ENCODE data around the gene RRP1B.
A peak's percentile ranks its signal among the peaks of the same experiment; 100 is the strongest.
"Not testable (repeated sequence)": the region's sequence is repeated elsewhere in the genome, so short reads cannot be mapped to it uniquely, and the experiment has no call there.

Gene RRP1B

DNA sequence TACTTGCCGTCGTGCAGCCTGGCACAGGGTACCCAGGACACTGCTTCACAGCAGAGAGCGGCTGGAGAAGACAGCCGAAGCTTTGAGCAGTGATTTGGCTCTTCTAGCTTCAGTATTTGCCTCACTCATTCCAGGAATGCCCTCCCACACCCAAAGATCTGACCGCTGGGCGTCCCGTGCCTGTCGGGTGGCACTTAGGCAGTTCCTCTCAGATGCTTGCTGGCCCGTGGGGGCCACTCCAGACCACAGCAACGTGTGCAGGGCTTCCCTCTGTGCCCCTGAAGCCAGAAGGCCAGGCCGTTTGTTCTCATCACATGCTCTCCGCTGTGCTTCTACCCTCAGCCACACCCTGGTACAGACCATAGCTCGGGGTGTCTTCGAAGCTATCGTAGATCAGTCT, 17.0 kb downstream of the RRP1B start:
- no peak for DNase-seq

DNA sequence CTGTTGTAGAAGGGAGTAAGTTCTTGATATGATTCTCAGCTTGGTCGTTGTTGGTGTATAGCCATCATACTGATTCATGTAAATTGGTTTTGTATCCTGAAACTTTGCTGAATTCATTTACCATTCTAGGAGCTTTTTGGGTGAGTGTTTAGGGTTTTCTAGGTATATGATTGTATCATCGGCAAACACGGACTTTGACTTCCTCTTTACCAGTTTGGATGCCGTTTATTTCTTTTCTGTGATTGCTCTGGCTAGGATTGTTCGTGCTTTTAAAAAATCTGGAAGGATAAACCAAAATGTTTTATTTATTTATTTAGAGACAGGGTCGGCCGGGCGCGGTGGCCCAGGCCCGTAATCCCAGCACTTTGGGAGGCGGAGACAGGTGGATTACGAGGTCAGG, 20.6 kb downstream of the RRP1B start:
- DNase-seq: no peak

DNA sequence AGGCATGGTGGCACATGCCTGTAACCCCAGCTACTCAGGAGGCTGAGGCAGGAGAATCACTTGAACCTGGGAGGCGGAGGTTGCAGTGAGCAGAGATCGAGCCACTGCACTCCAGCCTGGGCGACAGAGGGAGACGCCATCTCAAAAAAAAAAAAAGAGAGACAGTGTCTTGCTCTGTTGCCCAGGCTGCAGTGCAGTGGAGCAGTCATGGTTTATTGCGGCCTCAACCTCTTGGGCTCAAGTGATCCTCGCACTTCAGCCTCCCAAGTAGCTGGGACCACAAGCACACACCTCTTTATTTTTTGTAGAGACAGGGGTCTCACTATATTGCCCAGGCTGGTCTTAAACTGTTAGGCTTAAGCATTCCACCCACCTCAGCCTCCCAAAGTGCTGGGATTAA, 21.1 kb downstream of the RRP1B start:
- not testable (repeated sequence) for DNase-seq

DNA sequence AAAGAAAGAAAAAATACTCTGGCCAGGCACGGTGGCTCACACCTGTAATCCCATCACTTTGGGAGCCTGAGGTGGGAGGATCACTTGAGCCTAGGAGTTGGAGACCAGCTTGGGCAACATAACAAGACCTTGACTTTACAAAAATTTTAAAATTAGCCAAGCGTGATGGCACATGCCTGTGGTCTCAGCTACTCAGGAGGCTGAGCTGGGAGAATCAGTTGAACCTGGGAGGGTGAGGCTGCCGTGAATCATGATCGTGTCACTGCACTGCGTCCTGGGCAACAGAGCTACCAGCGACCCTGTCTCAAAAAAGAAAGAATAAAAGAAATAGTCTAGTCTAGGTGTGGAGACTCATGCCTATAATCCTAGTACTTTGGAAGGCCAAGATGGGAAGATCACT, 22.3 kb downstream of the RRP1B start:
- DNase-seq: no peak

DNA sequence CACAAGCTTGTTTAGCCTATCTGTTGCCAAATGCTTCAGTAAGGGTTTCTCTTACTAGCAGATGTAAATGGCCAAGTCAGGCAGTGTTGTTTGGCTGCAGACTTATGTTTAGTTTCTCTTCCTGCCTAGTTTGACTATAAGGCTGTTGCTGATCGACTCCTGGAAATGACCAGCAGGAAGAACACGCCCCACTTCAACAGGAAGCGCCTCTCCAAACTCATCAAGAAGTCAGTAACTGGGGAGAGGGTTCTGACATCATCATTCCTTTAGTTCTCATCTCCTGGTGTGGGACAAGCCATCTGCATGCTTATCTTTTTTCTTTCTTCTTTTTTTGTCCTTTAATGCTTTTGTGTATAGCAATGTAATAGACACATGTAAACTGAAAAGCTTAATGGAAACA, 25.1 kb downstream of the RRP1B start:
- peak; percentile 35 for DNase-seq

DNA sequence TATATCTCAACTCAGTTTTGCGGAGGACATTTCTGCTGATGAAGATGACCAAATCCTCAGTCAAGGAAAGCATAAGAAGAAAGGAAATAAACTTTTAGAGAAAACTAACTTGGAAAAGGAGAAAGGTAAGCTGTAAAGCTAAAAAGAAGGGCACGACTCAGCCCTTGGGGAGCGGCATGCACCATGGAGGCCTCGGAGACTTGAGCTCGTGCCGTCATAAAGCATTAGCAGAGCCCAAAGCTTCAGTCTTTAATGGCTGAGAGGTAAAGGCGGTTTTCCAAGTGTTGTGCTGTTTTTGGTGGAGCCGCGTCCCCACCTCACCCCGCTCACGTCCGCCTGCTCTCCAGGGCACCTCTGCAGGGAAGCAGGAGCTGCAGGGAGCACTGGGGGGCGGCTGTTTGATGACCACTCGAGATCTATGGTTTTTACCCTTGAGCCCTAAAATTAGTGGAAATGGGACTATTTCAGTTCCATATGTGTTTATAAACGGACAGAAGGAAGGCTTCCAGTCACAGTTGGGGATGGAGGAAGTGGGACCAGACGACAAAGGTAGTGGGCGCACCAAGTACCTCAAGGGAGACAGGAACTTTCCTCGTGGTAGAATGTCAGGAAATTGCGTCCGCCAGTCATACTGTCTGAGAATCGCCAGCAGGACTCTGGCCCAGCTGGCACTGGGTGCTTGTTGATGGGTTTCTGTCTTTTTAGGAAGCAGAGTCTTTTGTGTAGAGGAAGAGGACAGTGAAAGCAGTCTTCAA, 27.6 kb downstream of the RRP1B start:
- no peak for DNase-seq

DNA sequence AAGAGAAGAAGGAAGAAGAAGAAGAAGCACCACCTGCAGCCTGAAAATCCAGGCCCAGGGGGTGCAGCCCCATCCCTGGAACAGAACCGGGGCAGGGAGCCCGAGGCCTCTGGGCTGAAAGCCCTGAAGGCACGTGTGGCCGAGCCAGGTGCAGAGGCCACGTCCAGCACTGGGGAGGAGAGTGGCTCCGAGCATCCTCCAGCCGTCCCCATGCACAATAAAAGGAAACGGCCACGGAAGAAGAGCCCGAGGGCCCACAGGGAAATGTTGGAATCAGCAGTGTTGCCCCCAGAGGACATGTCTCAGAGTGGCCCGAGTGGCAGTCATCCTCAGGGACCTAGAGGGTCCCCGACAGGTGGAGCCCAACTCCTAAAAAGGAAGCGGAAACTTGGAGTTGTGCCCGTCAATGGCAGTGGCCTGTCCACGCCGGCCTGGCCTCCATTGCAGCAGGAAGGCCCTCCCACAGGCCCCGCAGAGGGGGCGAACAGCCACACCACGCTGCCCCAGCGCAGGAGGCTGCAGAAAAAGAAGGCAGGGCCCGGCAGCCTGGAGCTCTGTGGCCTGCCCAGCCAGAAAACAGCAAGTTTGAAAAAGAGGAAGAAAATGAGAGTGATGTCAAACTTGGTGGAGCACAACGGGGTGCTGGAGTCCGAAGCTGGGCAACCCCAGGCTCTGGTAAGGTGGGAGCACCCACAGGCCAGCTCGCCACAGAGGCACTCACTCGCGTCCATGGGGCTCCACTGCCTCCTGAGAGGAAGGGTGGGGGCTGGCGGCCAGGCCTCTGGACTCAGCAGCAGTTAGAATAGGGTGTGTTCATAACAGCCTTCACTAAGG, 28.4 kb downstream of the RRP1B start:
- DNase-seq: no peak

DNA sequence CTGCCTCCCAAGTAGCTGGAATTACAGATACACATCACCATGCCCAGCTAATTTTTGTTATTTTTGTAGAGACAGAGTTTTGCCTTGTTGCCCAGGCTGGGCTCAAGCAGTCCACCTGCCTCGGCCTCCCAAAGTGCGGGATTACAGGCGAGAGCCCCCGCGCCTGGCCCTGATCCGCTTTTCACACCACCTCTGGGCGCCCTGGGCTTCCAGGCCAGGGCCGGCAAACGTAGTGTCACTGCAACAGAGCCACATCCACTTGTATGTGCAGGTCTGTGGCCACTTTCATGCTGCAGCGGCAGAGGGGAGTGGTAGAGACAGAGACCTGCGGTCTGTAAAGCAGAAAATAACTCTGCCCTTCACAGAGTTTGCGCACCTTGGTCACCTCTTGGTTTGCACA, 29.5 kb downstream of the RRP1B start:
- DNase-seq: no peak

DNA sequence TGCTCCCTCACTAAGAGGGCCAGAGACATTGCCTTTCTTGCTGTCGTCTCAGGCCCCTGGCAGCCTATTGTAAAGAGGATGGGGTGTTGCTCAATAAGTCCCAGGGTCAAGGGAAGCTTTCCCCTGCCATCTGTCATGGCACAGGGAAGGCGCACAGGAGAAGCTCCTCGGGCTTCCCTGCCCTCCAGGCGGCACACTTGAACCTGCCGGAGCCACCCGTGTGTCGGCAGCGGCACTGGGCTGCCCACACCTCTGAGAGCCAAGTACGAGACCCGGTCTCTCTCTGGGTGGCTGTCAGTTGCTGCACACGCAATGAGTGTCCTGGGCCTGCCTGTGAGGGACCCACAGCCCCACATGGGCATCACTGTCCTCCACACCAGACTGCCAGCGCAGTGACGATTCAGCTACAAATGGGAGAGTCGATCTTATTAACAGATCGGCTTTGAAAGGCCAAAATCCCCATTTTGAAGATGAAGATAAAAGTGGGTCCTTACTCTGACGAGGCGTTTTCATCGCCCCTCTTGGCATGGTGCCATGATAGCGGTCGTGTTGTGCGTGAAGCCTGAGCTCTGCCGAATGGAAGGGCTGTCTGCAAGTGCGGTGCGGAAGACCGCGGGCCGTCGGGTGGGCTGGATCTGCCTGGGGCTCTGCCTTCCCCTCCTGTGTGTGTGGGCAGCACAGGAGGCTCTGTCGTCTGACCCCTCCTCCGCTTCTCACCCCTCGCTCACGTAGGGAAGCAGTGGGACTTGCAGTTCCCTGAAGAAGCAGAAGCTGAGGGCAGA, 30.4 kb downstream of the RRP1B start:
- no peak for DNase-seq

DNA sequence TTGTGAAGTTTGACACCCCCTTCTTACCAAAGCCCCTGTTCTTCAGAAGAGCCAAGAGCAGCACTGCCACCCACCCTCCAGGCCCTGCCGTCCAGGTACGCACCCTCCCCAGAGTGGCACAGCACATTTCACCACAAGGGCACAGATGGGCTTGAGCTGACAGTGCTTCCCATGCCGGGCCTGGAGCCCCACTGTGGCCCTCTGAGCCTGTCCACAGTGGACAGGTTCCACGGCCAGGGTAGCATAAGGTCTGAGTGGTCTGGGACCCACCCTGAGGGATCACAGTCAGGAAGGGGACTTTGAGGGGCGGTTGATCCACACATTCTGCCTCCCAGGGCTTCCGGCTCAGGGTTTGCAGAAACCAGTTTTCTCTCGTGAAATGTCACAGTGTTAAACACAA, 31.0 kb downstream of the RRP1B start:
- DNase-seq: no peak

DNA sequence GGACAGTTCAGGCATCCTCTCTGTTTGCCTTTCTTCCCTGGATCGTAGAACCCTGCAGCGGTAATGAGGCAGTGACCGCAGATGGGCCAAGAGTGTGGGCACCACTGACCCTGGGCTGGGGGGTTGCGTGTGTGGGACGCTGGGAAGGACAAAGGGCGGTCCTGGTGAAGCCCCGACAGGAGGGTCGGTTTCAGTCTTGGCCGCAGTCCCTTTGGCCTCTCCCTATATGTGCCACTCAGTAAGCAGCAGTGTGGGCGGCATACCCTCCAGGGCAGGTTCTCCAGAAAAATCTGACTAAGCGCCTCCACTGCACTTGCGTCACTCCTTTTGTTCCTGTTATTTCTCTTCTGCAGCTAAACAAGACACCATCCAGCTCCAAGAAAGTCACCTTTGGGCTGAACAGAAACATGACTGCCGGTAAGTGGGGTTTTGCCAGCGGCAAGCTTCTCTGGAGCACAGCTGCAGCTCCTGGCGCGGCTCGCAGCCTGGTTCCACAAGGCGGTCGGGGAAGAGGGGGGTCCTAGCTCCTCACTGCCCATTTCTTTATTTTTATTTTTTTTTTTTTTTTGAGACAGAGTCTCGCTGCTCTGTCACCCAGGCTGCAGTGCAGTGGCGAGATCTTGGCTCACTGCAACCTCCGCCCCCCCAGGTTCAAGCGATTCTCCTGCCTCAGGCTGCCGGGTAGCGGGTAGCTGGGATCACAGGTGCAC, 31.9 kb downstream of the RRP1B start:
- peak; percentile 73 for DNase-seq

DNA sequence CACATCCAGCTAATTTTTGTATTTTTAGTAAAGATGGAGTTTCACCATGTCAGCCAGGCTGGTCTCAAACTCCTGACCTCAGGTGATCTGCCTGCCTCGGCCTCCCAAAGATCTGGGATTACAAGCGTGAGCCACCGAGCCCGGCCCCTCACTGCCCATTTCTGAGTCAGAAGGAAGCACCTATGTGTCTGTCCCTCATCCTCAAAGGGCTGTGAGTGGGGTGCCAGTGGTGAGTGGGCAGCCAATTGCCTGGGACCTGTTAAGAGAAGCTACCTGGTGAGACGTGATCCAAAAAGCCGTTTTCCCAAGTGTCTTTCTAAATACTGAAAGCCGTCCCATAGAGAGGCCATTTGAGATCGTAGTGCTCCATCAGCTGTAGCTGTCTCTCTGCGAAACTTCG, 32.4 kb downstream of the RRP1B start:
- DNase-seq: no peak

DNA sequence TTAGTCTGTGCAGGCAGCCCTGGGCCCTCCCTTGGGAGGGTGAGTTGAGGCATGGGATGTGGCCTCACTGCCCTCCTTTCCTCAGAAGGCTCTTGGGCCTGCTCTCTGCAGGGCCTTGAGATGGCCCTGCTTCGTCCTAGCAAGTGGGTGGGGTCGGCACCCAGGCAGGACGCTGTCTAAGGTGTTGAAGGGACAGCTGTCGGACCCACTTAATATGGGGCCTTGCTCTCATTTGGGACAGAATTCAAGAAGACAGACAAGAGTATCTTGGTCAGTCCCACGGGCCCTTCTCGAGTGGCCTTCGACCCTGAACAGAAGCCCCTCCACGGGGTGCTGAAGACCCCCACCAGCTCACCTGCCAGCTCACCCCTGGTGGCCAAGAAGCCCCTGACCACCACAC, 33.6 kb downstream of the RRP1B start:
- DNase-seq: no peak

DNA sequence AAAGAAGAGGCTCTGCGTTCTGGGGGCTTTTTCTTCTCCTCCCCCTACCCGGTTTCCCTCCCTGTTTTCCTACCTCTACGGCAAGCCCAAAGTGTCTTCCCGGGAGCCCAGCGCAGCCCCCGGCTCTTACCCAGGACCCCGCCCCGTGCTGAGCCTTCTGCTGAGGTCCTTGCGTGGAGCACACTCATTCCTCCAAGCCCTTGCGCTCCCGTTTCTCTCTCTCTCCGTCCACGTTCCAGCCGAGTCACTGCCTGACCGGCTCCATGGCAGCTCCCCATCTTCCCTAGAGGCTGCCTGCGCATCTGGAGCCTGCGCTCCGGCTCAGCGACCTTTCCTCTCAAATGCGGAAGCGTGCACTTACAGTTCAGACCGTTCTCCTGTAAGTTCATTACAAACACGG, 34.6 kb downstream of the RRP1B start:
- no peak for DNase-seq

DNA sequence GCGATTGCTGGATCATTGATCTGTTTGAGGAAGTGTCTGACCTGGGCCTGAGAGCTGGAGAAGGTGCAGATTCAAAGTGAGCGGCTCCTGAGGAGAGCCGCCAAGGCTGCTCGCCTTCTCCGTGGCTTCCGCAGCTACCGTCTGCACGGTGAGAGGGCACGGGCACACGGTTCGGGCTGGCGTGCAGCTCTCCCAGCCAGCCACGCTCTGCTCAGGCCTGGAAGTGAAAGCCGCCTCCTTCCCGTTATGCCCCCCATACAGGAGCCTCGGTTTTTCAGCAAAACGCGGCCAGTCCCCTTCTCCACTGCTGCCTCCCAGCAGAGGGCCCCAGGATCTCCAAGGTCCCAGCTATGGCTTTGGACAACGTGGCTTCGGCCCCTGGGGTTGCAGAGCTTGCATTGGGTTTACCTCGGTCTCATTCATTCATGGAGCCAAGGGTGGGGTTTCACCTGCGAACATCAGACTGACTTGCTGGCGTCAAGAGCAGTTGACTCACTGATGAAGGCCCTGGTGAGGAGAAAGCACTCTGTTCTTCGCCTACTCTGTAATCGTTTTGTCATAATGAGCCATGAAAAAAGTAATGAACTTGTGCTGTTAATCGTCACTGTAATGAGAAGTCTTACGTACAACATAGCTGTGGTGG, 35.2 kb downstream of the RRP1B start:
- DNase-seq: no peak

DNA sequence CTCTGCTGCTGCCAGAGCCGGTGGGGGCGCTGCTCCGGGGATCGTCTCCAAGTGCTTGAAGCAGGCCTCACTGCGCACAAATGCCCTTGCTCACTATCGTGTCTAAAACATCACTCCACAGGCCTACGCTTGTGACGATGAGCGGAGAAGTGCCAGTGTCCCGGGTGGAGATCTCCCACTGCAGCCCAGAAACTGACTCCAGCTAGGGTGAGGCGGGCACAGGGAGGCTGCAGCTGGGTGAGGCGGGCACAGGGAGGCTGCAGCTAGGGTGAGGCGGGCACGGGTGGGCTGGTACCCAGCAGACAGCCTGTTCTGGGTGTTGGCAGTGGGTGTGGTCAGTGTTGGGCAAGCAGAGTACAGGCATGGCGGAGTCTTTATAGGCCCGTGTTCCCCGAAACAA, 36.9 kb downstream of the RRP1B start:
- DNase-seq: no peak

DNA sequence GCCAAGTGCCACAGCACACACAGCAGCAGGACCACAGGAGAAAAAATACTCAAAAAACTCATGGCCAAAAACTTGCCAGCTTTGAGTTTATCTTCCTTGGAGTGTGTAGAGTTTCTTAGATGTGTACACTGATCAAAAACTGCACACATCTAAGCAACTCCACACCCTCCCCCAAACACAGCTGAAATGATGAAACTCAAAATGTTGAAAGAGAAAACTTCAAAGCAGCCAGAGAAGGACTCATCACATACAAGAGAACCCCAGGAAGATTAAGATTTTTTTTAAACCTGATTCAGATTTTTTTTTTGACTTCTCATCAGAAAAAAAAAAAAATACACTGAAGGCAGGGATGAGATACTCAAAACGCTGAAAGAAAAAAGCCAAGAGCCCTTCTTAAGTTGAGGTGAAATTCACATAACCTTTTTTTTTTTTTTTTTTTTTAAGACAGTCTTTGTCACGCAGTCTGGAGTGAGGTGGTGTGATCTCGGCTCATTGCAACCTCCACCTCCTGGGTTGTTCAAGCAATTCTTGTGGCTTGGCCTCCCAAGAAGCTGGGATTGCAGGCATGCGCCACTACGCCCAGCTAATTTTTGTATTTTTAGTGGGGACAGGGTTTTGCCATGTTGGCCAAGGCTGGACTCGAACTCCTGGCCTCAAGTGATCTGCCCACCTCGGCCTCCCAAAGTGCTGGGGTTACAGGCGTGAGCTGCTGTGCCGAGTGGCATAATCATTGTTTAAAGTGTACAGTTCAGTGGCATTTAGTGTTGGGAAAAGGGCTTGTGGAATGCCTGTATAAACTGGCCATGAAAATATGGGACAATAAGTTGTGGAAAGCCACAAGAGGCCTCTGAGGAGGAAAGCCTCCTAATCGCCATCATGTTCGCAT, 38.6 kb downstream of the RRP1B start:
- no peak for DNase-seq

DNA sequence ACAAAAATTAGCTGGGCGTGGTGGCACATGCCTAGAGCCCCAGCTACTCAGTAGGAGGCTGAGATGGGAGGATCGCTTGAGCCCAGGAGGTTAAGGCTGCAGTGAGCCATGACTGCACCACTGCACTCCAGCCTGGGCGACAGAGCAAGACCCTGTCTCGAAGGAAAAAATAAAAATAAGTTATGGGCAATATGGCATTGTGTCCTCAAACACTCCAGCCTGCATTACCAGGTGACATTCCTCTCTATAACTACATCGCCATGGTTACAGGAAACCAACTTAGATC, 40.1 kb downstream of the RRP1B start:
- DNase-seq: not testable (repeated sequence)

DNA sequence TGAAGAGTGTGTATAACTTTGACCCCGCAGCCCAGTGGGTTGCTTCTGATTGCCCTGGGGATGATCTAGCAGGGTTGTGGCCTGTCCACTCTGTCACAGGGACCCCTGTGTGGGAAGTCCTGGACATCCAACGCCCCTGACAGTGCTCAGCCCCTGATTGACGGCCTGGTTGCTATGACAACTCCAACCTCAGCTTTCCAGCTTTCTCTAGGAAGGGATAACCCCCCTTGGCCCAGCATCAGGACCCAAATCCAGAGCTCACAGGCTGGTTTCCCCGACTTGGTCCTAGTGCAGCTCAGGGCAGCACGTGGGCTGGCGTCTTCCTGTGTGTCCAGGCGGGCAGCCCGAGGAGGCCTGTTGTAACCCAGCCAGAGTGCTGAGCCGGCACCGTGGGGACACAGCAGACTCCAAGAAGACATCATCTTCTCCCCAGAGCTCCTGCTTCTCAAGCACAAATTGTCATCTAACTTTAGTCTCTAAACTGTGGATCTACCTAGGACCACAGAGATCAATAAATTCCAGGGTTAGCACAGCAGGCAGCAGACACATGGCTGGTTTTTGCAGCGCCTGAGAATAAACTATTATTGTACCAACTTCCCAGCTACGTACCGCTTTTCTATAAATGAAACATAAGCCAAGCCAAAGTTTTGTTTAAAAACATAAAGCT, 40.7 kb downstream of the RRP1B start:
- DNase-seq: no peak

DNA sequence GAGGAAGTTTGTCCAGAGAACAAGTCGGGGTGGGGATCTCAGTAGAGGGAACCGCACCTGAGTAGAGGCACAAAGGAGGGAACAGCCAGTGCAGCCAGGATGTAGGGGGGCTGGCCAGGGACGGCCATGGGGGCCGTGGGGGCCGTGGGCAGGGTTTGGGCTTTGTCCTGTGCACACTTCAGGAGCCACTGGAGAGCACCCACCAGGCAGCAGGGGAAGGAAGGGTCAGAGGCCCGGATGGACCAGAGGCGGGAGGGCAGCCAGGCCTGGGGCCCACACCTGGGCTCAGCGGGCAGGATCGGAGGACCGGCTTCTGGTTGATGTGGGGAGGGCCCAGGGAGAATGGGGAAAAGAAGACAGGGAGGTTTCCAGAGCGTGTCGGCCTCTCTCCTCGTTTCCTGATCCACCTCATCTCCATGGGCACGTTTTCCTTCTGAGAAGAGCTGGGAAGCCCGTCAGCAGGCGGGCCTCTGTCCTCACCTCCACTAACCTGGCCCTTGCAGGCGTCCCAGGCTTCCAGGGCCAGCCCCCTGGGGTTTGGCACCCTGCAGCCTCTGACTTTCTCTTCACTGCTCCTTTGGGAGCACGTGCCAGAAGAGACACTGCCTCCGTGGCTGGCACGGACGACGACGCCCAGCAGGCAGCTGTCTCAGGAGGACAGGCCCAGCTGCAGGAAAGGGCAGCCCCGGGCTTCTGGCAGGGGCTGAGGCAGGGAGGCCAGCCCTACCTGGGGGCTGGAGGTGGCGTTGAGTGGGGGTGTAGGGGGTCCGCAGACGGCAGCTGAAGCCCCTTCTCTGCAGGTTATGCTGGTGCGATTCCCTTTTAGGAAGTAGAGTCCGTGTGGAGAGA, 42.8 kb downstream of the RRP1B start:
- DNase-seq: no peak

DNA sequence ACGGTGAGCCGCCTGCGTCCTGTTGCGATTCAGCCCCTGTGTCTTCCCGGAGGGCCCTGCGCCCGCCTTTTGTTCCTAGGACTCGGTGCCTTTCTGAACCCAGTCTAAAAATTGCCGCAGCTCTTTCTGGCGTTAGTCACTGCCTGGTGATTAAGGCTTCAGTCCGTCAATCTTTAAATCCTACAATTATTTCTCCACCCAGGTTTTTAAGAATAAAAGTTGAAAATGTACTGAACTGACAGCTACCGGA, 43.4 kb downstream of the RRP1B start:
- no peak for DNase-seq

Measured in inflammatory macrophage treated with lipopolysaccharide for 4 hours (primary cell).